Activated CD4-positive, alpha-beta T cell treated with anti-CD3 and anti-CD28 coated beads, Interleukin-2, amount 10 ng/mL, durations not matched to agents 24 days and 14 days (primary cell): ENCODE data around the gene PCDHB2. TPM values are rescaled to one million over a fixed set of nuclear protein-coding genes. Genes with fewer than 3 reads are reported as not detected.
"Not testable (repeated sequence)": the region's sequence is repeated elsewhere in the genome, so short reads cannot be mapped to it uniquely, and the experiment has no call there.

Experiments used
- DNase-seq: peaks from one replicate; pipeline ENCODE4 v3.0.0; 2022
- H3K27ac Mint-ChIP-seq: one replicate; pipeline ENCODE4 v1.8.0; 2022; ENCODE audit warnings: mild to moderate bottlenecking, mixed read lengths
- H3K27me3 Mint-ChIP-seq: one replicate; pipeline ENCODE4 v1.8.0; 2022; ENCODE audit warnings: mixed read lengths
- H3K36me3 Mint-ChIP-seq: one replicate; pipeline ENCODE4 v1.8.0; 2022; ENCODE audit warnings: low read depth, mild to moderate bottlenecking, mixed read lengths
- H3K4me1 Mint-ChIP-seq: one replicate; pipeline ENCODE4 v1.8.0; 2021; ENCODE audit warnings: mixed read lengths
- H3K4me3 Mint-ChIP-seq: one replicate; pipeline ENCODE4 v1.8.0; 2022; ENCODE audit warnings: mild to moderate bottlenecking, moderate library complexity, mixed read lengths
- H3K9me3 Mint-ChIP-seq: one replicate; pipeline ENCODE4 v1.8.0; 2021; ENCODE audit warnings: mixed read lengths
- intact Hi-C: fragments of 100-400 bp; cut with micrococcal nuclease; formaldehyde crosslinking; loops from one replicate; pipeline ENCODE4 v1.15.1; 2023
- total RNA-seq: library from RNA; stranded (reverse); gene quantifications from 2 replicates; pipeline ENCODE4 v1.2.3, GENCODE V29; 2022

Gene PCDHB2
- 0.19 TPM in 1 of 2 replicates, not detected in the other for total RNA-seq

DNA sequence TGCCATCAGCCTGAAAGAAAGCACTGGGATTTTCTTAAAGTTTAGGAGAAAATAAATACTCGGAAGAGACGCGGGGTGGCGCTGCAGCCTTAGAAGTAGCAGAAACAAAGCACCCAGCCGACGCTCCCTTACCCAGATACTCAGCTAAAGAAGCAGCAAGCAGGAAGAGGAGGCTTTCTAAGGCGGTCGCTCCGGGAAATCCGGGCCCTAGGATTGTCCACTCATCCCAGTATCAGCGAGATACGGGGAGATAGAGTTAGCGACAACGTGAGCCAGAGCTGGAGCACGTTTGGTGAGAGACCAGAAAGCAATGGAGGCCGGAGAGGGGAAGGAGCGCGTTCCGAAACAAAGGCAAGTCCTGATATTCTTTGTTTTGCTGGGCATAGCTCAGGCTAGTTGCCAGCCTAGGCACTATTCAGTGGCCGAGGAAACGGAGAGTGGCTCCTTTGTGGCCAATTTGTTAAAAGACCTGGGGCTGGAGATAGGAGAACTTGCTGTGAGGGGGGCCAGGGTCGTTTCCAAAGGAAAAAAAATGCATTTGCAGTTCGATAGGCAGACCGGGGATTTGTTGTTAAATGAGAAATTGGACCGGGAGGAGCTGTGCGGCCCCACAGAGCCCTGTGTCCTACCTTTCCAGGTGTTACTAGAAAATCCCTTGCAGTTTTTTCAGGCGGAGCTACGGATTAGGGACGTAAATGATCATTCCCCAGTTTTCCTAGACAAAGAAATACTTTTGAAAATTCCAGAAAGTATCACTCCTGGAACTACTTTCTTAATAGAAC, at the start of gene PCDHB2:
Gene PCDHB2, plus strand, starts transcription at position 135 of the 782 bp plus-strand sequence. Its CDS starts 176 bp downstream, at position 311.
- H3K4me1 Mint-ChIP-seq, result no peaks in the 10 kb centered on the region
- H3K9me3 Mint-ChIP-seq, result peaks cover 16% of the 10 kb centered on the region
- peaks cover 3% of the 10 kb centered on the region for H3K27me3 Mint-ChIP-seq
- H3K4me3 Mint-ChIP-seq, result peak within 1 kb of the TSS; percentile 54
- no peak for DNase-seq
- no peaks in the 10 kb centered on the region for H3K36me3 Mint-ChIP-seq
- intact Hi-C loops, result no loop called here
- H3K27ac Mint-ChIP-seq, result no peak within 1 kb of the TSS

DNA sequence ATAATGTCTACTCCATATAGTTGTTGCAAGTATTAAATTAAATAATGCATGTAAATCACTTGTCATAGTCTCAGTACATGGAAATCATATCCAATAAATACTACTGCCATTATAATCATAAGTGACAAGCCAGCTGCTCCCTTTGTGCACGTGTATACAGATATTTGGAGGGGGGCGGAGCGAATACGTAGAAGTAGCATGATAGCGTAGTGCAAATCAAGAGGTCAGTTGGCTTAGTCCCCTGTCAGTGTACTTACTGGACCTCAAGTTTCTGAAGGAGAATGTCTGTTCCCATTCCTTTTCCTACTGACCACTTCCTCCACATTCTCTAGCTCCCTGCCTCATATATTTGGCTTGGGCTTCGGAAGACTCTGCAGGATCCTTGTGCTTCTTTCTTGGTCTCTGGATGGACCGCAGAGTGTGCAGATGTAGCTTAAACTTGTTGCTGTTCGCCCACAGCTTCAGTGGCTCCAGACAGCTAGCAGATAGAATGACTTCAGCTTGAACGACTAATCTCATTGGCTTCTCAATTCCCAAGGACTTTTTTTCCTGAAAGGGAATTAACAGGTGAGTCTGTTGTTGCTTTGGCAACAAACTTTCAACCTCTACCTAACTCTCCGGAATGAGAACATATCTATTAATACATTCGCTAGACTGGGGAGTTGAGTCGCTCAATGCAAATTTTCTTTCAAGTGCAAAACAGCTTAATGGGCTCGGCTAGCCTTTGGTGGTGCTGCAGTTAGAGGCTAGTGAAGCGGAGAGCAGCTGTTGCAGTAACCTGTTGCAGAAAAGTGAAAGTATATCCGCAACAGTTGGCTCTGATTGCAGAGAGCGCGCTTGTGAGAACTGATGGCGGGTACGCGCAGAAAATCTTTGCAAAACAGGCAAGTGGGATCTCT, 43.5 kb upstream of the PCDHB2 start, which contains the start of gene PCDHB1:
Gene PCDHB1, plus strand, starts transcription at position 753 of the 899 bp plus-strand sequence. Its CDS starts 97 bp downstream, at position 850.
- H3K4me3 Mint-ChIP-seq, result no peak within 1 kb of the TSS
- peaks cover 2% of the 10 kb centered on the region for H3K27me3 Mint-ChIP-seq

DNA sequence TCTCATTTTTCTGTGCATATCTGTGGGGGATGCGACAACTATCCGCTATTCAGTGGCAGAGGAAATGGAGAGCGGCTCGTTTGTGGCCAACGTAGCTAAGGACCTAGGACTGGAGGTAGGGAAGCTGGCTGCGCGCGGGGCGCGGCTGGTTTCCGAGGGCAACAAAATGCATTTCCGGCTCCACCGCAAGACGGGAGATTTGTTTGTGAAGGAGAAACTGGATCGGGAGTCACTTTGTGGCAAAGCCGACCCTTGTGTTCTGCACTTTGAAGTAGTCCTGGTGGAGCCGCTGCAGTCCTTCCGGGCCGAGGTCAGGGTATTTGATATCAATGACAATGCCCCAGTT, 42.9 kb upstream of the PCDHB2 start:
- no peak for DNase-seq
- no peak overlapping the region for H3K4me3 Mint-ChIP-seq
- H3K27me3 Mint-ChIP-seq, result peaks cover 2% of the 10 kb centered on the region
- no peaks in the 10 kb centered on the region for H3K4me1 Mint-ChIP-seq
- no peaks in the 10 kb centered on the region for H3K36me3 Mint-ChIP-seq
- intact Hi-C loops, result no loop called here
- peaks cover 24% of the 10 kb centered on the region for H3K9me3 Mint-ChIP-seq
- no peak overlapping the region for H3K27ac Mint-ChIP-seq

More for the DNA sequence above, 43.5 kb upstream of the PCDHB2 start, which contains the start of gene PCDHB1:
- no peaks in the 10 kb centered on the region for H3K36me3 Mint-ChIP-seq
- H3K4me1 Mint-ChIP-seq, result no peaks in the 10 kb centered on the region
- intact Hi-C loops, result no loop called here
- peaks cover 24% of the 10 kb centered on the region for H3K9me3 Mint-ChIP-seq
- no peak within 1 kb of the TSS for H3K27ac Mint-ChIP-seq
- no peak for DNase-seq

DNA sequence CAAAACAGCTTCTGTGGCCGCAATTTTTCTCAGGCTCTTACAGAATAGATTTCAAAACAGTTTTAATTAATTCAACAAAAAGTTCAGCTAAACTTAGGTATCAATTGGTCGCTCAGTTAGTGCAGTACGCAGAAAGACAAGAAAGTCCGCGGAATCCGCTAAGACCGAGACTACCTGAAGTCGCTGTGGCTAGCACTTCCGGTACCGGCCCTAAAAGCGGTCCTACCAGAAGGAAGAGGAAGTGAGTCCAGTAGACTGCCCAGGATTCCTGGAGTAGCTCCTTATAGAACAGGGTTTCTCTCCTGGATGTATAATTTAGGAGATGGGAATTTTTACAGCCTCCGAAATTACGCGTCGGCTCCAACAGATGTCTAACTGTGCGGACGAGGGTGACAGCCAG, 16.6 kb upstream of the PCDHB2 start:
- DNase-seq, result no peak
- Mint-ChIP-seq H3K9me3 (peaks cover 10% of the 10 kb centered on the region), H3K4me3 (no peak overlapping the region), H3K27me3 (peaks cover 2% of the 10 kb centered on the region), H3K27ac (no peak overlapping the region), H3K4me1 (no peaks in the 10 kb centered on the region), H3K36me3 (no peaks in the 10 kb centered on the region)
- intact Hi-C loops, result no loop called here

DNA sequence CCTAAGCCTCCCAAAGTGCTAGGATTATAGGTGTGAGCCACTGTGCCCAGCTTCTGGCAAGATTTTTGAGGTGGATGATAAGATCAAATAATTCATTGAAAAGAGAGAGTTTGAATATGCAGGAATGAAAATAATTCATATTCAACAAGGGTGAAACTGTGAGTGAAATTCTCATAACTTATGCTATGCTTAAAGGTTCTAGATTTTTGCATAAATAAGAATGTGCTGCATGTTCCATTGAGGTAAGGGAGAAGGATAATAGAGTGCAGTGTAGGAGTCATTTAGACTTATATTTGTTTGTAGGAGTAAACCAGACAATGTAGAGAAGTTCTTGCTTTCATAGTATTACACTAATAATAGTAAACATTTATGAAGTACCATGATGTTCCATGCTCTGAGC, 12.2 kb upstream of the PCDHB2 start:
- Mint-ChIP-seq H3K9me3 (peaks cover 13% of the 10 kb centered on the region), H3K27ac (no peak overlapping the region), H3K4me1 (no peaks in the 10 kb centered on the region), H3K27me3 (no peaks in the 10 kb centered on the region), H3K4me3 (no peak overlapping the region), H3K36me3 (no peaks in the 10 kb centered on the region)
- no peak for DNase-seq
- intact Hi-C loops, result no loop called here

DNA sequence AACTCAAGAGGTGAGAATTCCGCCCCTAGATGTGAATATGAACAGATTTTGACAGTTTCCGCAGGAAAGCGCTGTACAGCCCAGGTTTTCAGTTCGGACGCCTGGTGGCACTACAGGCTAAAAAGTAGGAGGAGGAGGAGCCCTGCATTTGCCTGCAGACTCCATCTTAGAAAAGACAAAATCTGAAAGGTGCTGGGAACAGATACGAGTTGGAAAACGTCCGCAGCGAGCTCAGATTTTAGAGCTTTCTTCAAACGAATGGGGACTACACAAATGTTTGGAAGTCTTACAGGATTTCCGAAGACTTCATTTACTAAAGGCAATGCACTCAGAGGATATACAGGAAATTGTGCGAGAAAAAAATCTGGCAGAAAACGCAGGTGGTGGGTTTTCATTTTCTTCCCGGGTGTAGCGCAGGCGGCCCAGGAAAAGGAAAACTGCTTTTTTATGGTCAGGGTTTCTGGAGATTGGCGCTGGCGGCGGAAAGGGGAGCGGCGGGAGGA, 9.9 kb upstream of the PCDHB2 start:
- no peaks in the 10 kb centered on the region for H3K27me3 Mint-ChIP-seq
- intact Hi-C loops, result no loop called here
- no peaks in the 10 kb centered on the region for H3K36me3 Mint-ChIP-seq
- H3K4me1 Mint-ChIP-seq, result no peaks in the 10 kb centered on the region
- peaks cover 9% of the 10 kb centered on the region for H3K9me3 Mint-ChIP-seq
- H3K27ac Mint-ChIP-seq, result no peak overlapping the region
- H3K4me3 Mint-ChIP-seq, result peak overlapping the region; percentile 85
- peak; percentile 75 for DNase-seq

GRCh38 chr5:141095263-141095641, 837 bp downstream of the PCDHB2 start:
- intact Hi-C loops, result no loop called here
- Mint-ChIP-seq H3K9me3 (peaks cover 21% of the 10 kb centered on the region), H3K27me3 (peaks cover 3% of the 10 kb centered on the region), H3K4me1 (no peaks in the 10 kb centered on the region), H3K4me3 (no peak overlapping the region), H3K27ac (no peak overlapping the region), H3K36me3 (no peaks in the 10 kb centered on the region)
- no peak for DNase-seq

DNA sequence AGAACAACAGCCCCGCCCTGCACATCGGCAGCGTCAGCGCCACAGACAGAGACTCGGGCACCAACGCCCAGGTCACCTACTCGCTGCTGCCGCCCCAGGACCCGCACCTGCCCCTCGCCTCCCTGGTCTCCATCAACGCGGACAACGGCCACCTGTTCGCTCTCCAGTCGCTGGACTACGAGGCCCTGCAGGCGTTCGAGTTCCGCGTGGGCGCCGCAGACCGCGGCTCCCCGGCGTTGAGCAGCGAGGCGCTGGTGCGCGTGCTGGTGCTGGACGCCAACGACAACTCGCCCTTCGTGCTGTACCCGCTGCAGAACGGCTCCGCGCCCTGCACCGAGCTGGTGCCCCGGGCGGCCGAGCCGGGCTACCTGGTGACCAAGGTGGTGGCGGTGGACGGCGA, 1.8 kb downstream of the PCDHB2 start:
- DNase-seq, H3K27me3 Mint-ChIP-seq, H3K4me1 Mint-ChIP-seq, intact Hi-C loops, H3K27ac Mint-ChIP-seq, H3K4me3 Mint-ChIP-seq, H3K36me3 Mint-ChIP-seq: not testable (repeated sequence)
- H3K9me3 Mint-ChIP-seq, result peaks cover 29% of the 10 kb centered on the region

GRCh38 chr5:141096586-141096985, 2.2 kb downstream of the PCDHB2 start:
- H3K36me3 Mint-ChIP-seq, DNase-seq, H3K4me1 Mint-ChIP-seq, intact Hi-C loops, H3K4me3 Mint-ChIP-seq, H3K27ac Mint-ChIP-seq, H3K27me3 Mint-ChIP-seq: not testable (repeated sequence)
- H3K9me3 Mint-ChIP-seq, result peaks cover 32% of the 10 kb centered on the region

- no peak within 1 kb of the TSS for H3K27ac Mint-ChIP-seq
- intact Hi-C loops, result no loop called here
- no peaks in the 10 kb centered on the region for H3K36me3 Mint-ChIP-seq
- H3K9me3 Mint-ChIP-seq, result peaks cover 24% of the 10 kb centered on the region
- DNase-seq, result peak; percentile 65
- no peaks in the 10 kb centered on the region for H3K27me3 Mint-ChIP-seq
- H3K4me3 Mint-ChIP-seq, result no peak within 1 kb of the TSS
- H3K4me1 Mint-ChIP-seq, result no peaks in the 10 kb centered on the region
Observed at GRCh38 chr5:141100243-141100805, 5.9 kb downstream of the PCDHB2 start, which contains the start of gene PCDHB3. Gene PCDHB3 (plus strand): TSS chr5:141100473. CDS start chr5:141100650, 177 bp downstream.

GRCh38 chr5:141101059-141101458, 6.6 kb downstream of the PCDHB2 start:
- intact Hi-C loops, result no loop called here

DNA sequence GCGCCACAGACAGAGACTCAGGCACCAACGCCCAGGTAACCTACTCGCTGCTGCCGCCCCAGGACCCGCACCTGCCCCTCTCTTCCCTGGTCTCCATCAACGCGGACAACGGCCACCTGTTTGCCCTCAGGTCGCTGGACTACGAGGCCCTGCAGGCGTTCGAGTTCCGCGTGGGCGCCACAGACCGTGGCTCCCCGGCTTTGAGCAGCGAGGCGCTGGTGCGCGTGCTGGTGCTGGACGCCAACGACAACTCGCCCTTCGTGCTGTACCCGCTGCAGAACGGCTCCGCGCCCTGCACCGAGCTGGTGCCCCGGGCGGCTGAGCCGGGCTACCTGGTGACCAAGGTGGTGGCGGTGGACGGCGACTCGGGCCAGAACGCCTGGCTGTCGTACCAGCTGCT, 7.7 kb downstream of the PCDHB2 start:
- H3K27me3 Mint-ChIP-seq, DNase-seq, H3K4me1 Mint-ChIP-seq, intact Hi-C loops, H3K4me3 Mint-ChIP-seq, H3K27ac Mint-ChIP-seq, H3K36me3 Mint-ChIP-seq: not testable (repeated sequence)
- peaks cover 26% of the 10 kb centered on the region for H3K9me3 Mint-ChIP-seq

More at GRCh38 chr5:141101059-141101458, 6.6 kb downstream of the PCDHB2 start:
- no peak for DNase-seq
- Mint-ChIP-seq H3K4me1 (no peaks in the 10 kb centered on the region), H3K9me3 (peaks cover 25% of the 10 kb centered on the region), H3K36me3 (no peaks in the 10 kb centered on the region), H3K27me3 (no peaks in the 10 kb centered on the region), H3K4me3 (no peak overlapping the region), H3K27ac (no peak overlapping the region)

DNA sequence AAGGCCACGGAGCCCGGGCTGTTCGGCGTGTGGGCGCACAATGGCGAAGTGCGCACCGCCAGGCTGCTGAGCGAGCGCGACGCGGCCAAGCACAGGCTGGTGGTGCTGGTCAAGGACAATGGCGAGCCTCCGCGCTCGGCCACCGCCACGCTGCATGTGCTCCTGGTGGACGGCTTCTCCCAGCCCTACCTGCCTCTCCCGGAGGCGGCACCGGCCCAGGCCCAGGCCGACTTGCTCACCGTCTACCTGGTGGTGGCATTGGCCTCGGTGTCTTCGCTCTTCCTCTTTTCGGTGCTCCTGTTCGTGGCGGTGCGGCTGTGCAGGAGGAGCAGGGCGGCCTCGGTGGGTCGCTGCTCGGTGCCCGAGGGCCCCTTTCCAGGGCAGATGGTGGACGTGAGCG, 8.1 kb downstream of the PCDHB2 start:
- H3K36me3 Mint-ChIP-seq, DNase-seq, intact Hi-C loops, H3K27me3 Mint-ChIP-seq, H3K4me1 Mint-ChIP-seq, H3K27ac Mint-ChIP-seq, H3K4me3 Mint-ChIP-seq: not testable (repeated sequence)
- H3K9me3 Mint-ChIP-seq, result peaks cover 30% of the 10 kb centered on the region
